Iris pigment epithelial cell (primary cell): ENCODE data around the gene MAP3K20.
A peak's percentile ranks its signal among the peaks of the same experiment; 100 is the strongest.
"Not testable (repeated sequence)": the region's sequence is repeated elsewhere in the genome, so short reads cannot be mapped to it uniquely, and the experiment has no call there.

Experiments
- DNase-seq: peaks from one replicate; pipeline ENCODE4 v3.0.0-alpha.2; 2011; ENCODE audit warnings: low read depth

Gene MAP3K20

GRCh38 chr2:173087793-173088496, 12.3 kb downstream of the MAP3K20 start:
- no peak for DNase-seq

GRCh38 chr2:173090276-173090877, 14.7 kb downstream of the MAP3K20 start:
- DNase-seq: peak; percentile 83

- no peak for DNase-seq
Observed at GRCh38 chr2:173090973-173091660, 15.5 kb downstream of the MAP3K20 start.

- no peak for DNase-seq
Observed at GRCh38 chr2:173091910-173092309, 16.3 kb downstream of the MAP3K20 start.

GRCh38 chr2:173092844-173093402, 17.3 kb downstream of the MAP3K20 start:
- no peak for DNase-seq

GRCh38 chr2:173093617-173094016, 18.0 kb downstream of the MAP3K20 start:
- not testable (repeated sequence) for DNase-seq

GRCh38 chr2:173094731-173095130, 19.1 kb downstream of the MAP3K20 start:
- no peak for DNase-seq

GRCh38 chr2:173095356-173095755, 19.7 kb downstream of the MAP3K20 start:
- no peak for DNase-seq

GRCh38 chr2:173099271-173099670, 23.6 kb downstream of the MAP3K20 start:
- DNase-seq: no peak

- DNase-seq: no peak
Observed at GRCh38 chr2:173099804-173100203, 24.2 kb downstream of the MAP3K20 start.

- peak; percentile 91 for DNase-seq
Observed at GRCh38 chr2:173101687-173102086, 26.0 kb downstream of the MAP3K20 start.

GRCh38 chr2:173104156-173104555, 28.5 kb downstream of the MAP3K20 start:
- DNase-seq: no peak

GRCh38 chr2:173106959-173107628, 31.4 kb downstream of the MAP3K20 start:
- DNase-seq: no peak

- DNase-seq: no peak
Observed at GRCh38 chr2:173107629-173108022, 32.0 kb downstream of the MAP3K20 start.

- DNase-seq: peak; percentile 92
Observed at GRCh38 chr2:173109253-173110188, 33.9 kb downstream of the MAP3K20 start.

- no peak for DNase-seq
Observed at GRCh38 chr2:173117678-173118077, 42.0 kb downstream of the MAP3K20 start.

- DNase-seq: peak; percentile 71
Observed at GRCh38 chr2:173118395-173118794, 42.7 kb downstream of the MAP3K20 start.

- no peak for DNase-seq
Observed at GRCh38 chr2:173119069-173119807, 43.6 kb downstream of the MAP3K20 start.

GRCh38 chr2:173119944-173120343, 44.3 kb downstream of the MAP3K20 start:
- DNase-seq: no peak

- DNase-seq: no peak
Observed at GRCh38 chr2:173122936-173123335, 47.3 kb downstream of the MAP3K20 start.
